Kidney (tissue), 14 donors: ENCODE measurements around the gene SLC35A1. TPM values are rescaled to one million over a fixed set of nuclear protein-coding genes. Genes with fewer than 3 reads are reported as not detected.

Experiments used
- DNase-seq, 5 donors: peaks; one replicate each; pipeline ENCODE4 v3.0.0-alpha.2; 2013 to 2020
- FAIRE-seq: peaks from 2 replicates; lab custom pipeline; 2012; peaks lifted over from hg19 to GRCh38; lab: Jason Lieb, UNC
- H3K27ac ChIP-seq, 2 donors: one replicate each; pipeline ENCODE4 v1.7.0; 2013; ENCODE audit warnings: low read depth in 2 of 2, low read length in 2 of 2, inconsistent platforms in 1 of 2
- H3K27me3 ChIP-seq: one replicate; pipeline ENCODE4 v1.7.1; 2013; ENCODE audit warnings: low read length, inconsistent platforms; ENCODE audit not compliant: control insufficient read depth, insufficient read depth
- H3K36me3 ChIP-seq, 3 donors: one replicate each; pipeline versions ENCODE4 v1.7.0 to v1.7.1; 2013; ENCODE audit warnings: low read length in 3 of 3, control low read depth in 1 of 3, inconsistent platforms in 1 of 3; ENCODE audit not compliant: insufficient read depth in 3 of 3, control insufficient read depth in 2 of 3
- H3K4me1 ChIP-seq, 3 donors: one replicate each; pipeline versions ENCODE4 v1.7.0 to v1.7.1; 2013; ENCODE audit warnings: low read length in 3 of 3, inconsistent platforms in 1 of 3, low read depth in 1 of 3; ENCODE audit not compliant: control insufficient read depth in 2 of 3, insufficient read depth in 2 of 3
- H3K4me3 ChIP-seq, 3 donors: one replicate each; pipeline versions ENCODE4 v1.7.0 to v1.8.1; 2013; ENCODE audit warnings: low read length in 3 of 3, control low read depth in 1 of 3, inconsistent platforms in 1 of 3
- H3K9ac ChIP-seq, 3 donors: one replicate each; pipeline versions ENCODE4 v1.7.0 to v1.7.1; 2013; ENCODE audit warnings: low read length in 3 of 3, control low read depth in 1 of 3, inconsistent platforms in 1 of 3
- H3K9me3 ChIP-seq, 3 donors: one replicate each; pipeline versions ENCODE4 v1.7.0 to v1.7.1; 2013; ENCODE audit warnings: low read length in 3 of 3, control low read depth in 1 of 3, inconsistent platforms in 1 of 3; ENCODE audit not compliant: control insufficient read depth in 2 of 3, insufficient read depth in 1 of 3
- intact Hi-C: fragments of 100-400 bp; cut with DNase I; formaldehyde crosslinking; loops from one replicate; pipeline ENCODE4 v1.11.1; 2022
- polyA plus RNA-seq: library from polyadenylated mRNA; stranded (reverse); fragments of 350-450 nt; fragmentation: Illumina TruSeq; extraction: RNeasy Lipid Tissue Mini Kit (QIAGEN cat#74804); gene quantifications from one replicate; pipeline ENCODE4 v1.2.3, GENCODE V29; 2014; ENCODE audit warnings: low read depth, low replicate concordance; ENCODE audit not compliant: insufficient read depth
- total RNA-seq: library from RNA; stranded (reverse); fragmentation: NEBNext Ultra II Directional; extraction: Animal tissue kit (Norgen Biotek cat#: 25700); gene quantifications from one replicate; pipeline ENCODE4 v1.2.1, GENCODE V29; 2021
- TF ChIP-seq, protein P1 (sequence below): IDR thresholded peaks from 3 replicates; pipeline ENCODE4 v1.5.1; 2012; ENCODE audit warnings: mild to moderate bottlenecking, moderate library complexity, borderline replicate concordance; ENCODE audit not compliant: insufficient read depth; ENCODE audit errors: extremely low read depth
- donor health status: control.
- donor health status: control.
- donor health status: control.
- donor health status: control.
- donor health status: control.
- donor health status: DM: yes; HTN: yes; CAD: no.
- donor health status: Normal renal cell carcinoma (clear cell type).

Gene SLC35A1
- total and polyA plus RNA-seq, 2 donors from 2014 or later, result 18.1 to 20.4 TPM

DNA sequence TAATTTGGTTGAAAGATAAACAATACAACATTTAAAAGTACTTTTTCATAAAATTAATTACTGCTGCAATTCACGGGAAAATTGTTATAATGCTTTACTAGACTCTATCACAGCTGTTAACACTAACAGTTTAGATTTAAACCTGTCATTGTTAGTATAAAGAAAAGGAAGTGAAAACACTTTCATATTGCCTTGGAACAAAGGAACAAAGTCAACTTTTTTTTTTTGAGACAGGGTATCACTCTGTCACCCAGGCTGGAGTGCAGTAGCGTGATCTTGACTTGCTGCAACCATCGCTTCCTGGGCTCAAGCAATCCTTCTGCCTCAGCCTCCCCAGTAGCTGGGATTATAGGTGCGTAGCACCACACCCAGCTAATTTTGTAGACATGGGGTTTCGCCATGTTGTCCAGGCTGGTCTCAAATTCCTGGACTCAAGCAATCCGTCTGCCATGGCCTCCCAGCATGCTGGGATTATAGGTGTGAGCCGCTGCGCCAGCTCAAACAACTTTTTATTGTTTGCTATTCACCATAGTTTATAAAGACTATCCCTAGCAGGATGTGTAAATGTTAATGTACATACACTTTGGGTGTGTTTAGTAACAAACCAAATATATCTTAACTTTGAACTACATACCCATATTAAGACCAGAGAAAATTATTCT, 22.1 kb downstream of the SLC35A1 start:
- intact Hi-C loops, result no loop called here
- H3K4me3 ChIP-seq, result no peak overlapping the region
- no peaks in the 10 kb centered on the region for H3K9me3 ChIP-seq
- no peak for FAIRE-seq
- TF ChIP-seq, protein P1, sequence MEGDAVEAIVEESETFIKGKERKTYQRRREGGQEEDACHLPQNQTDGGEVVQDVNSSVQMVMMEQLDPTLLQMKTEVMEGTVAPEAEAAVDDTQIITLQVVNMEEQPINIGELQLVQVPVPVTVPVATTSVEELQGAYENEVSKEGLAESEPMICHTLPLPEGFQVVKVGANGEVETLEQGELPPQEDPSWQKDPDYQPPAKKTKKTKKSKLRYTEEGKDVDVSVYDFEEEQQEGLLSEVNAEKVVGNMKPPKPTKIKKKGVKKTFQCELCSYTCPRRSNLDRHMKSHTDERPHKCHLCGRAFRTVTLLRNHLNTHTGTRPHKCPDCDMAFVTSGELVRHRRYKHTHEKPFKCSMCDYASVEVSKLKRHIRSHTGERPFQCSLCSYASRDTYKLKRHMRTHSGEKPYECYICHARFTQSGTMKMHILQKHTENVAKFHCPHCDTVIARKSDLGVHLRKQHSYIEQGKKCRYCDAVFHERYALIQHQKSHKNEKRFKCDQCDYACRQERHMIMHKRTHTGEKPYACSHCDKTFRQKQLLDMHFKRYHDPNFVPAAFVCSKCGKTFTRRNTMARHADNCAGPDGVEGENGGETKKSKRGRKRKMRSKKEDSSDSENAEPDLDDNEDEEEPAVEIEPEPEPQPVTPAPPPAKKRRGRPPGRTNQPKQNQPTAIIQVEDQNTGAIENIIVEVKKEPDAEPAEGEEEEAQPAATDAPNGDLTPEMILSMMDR, result no peak
- no peaks in the 10 kb centered on the region for H3K27me3 ChIP-seq
- H3K4me1 ChIP-seq, result no peaks in the 10 kb centered on the region
- no peak overlapping the region for H3K9ac ChIP-seq
- no peak for DNase-seq
- H3K27ac ChIP-seq, result no peak overlapping the region
- H3K36me3 ChIP-seq, result peaks cover 0 to 2% (median 0%) of the 10 kb centered on the region in 3 donors

DNA sequence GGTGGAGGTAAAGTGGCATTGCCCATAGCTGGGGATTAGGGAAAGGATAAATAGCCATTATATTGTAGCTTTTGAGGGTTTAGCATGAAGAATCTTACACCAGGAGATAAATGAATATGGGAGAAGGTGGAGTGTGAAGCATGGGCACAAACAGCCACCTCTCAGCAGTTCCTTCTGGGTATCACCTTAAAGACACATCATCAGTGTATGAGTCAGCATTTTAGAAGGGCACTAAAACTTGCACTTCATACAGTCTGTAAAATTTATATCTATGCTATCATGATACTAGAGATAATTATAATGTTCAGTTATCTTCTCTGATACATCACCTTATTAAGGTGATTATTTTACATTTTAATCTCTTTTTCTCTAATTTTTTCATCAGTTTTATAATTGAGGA, 25.3 kb downstream of the SLC35A1 start:
- Histone ChIP-seq H3K27me3 (no peaks in the 10 kb centered on the region), H3K9me3 (no peaks in the 10 kb centered on the region), H3K4me3 (no peak overlapping the region), H3K9ac (no peak overlapping the region), H3K4me1 (no peaks in the 10 kb centered on the region), H3K36me3 (peaks cover 0 to 12% (median 2%) of the 10 kb centered on the region in 3 donors), H3K27ac (no peak overlapping the region)
- DNase-seq (no peak), FAIRE-seq (no peak)
- intact Hi-C loops, result no loop called here
- TF ChIP-seq, protein P1, result no peak

DNA sequence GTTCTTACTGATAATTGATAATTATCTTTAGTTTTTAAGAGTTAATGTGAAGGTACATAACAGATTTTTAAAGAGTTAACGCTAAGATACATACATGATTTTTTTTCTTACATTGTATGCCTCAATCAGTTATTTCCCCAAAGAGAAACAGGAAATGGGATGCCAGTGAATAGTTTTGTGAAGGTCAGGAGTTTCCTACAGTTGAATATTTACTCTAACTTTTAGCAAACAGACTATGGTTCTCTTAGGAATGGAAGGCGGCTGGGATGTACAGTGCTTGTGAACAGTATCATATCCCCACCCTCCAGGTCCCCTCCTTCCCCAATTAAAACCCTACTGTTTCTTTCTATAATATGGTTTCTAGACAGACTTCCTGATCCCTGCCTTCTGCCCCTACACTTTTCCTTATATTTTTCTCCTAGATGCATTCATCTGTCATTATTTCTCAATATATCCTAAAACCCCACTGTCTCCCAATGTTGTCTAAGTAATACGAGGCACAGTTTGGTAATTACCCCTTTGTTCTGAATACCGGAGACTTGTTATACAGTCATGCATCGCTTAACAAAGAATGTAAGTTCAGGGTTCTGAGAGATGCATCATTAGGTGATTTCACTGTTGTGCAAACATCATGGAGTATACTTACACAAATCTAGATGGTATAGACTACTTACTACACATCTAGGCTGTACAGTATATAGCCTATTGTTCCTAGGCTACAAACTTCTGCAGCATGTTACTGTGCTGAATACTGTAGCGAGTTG, 29.2 kb downstream of the SLC35A1 start:
- H3K27ac ChIP-seq, result no peak overlapping the region
- H3K9me3 ChIP-seq, result no peaks in the 10 kb centered on the region
- TF ChIP-seq, protein P1, result no peak
- no peak overlapping the region for H3K9ac ChIP-seq
- H3K4me3 ChIP-seq, result no peak overlapping the region
- FAIRE-seq (no peak), DNase-seq (no peak)
- H3K27me3 ChIP-seq, result no peaks in the 10 kb centered on the region
- intact Hi-C loops, result no loop called here
- H3K4me1 ChIP-seq, result no peaks in the 10 kb centered on the region
- peaks cover 2 to 14% (median 3%) of the 10 kb centered on the region in 3 donors for H3K36me3 ChIP-seq
